Anterior cingulate cortex (tissue), 58 donors: ENCODE results near the gene HSDL1.

Experiments used
- DNase-seq, 58 donors: peaks; one replicate each; lab custom pipeline; 2025; lab: John Stamatoyannopoulos, UW

HSDL1 gene

DNA sequence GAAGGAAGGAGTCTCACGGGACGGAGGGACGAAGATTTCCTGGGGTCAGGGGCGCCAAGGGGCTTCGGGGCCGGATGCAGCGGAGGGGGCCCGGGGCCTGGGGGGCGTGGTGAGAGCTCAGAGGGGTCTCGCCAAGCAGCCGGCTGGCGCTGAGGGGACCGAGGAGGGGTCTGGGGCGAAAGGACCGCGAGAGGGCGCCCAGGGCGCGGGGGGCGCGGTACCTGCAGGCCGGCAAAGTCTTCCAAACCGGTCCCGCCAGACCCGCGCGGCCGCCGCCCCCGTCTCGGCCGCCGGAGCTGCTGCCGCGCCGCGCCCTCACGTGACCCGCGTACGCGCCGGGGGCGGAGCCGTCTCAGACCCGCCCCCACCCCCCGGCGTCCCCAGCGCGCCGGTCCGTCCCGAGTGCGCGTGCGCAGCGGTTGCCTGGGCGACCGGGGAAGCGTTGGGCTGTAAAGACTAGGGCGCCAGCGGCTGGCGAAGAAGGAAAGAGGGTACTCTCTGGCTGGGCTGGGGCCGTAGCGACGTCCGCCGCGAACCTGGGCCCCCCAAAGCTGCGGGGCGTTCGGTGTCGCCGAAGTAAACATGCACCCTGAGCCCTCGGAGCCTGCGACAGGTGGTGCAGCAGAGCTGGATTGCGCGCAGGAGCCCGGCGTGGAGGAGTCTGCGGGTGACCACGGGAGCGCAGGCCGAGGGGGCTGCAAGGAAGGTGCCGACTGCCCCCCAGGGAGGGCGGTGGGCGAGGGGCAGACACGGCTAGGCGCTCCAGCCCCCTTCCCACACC is at the start of gene HSDL1, which contains the start of gene DNAAF1:
Gene HSDL1 (minus strand): TSS at position 319 of the 781 bp plus-strand sequence. CDS start 13,856 bp downstream, outside the sequence.
Gene DNAAF1 (plus strand): TSS at position 450 of the 781 bp plus-strand sequence. CDS start 133 bp downstream, at position 583.
- DNase-seq = peak; percentile 44 to 94 (median 85)

DNA sequence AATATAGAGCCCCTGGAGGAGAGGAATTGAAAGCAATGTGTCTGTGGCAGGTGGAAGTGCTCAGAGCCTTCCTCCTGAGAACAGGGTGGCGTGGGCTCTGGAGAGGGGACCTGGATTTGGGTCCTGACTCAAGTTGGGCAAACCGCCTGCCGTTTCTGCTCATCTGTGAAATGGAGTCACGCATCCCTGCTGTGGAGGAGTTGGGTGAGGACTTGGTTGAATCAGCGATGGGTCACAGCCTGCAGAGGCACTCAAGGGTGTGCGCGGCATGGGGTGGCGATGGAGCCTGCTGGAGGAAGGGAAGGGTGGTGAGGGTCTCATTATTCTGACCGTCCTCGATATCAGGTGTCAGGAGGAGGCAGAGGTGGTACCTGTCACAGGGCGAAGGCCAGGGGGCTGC is 49.0 kb upstream of the HSDL1 start:
- DNase-seq = no peak

DNA sequence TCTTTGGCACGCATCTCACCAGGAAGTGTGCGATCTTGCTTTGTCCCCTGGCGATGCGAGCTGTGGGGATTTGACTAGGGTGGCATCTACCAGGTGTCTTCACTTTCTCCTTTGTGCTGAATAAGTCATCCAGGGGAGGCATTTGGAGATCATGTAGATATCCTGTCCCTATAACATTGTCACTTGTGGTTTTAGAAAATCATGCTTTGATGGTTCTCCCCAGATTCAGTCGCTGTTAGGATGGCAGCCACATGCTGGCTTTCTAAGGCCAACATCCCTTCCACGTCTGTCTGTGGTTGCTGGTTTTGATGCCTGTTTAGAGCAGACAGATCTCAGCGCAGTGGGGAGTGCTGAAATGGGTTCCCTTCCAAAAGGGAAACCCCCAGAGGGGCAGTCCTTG is 48.5 kb upstream of the HSDL1 start:
- no peak for DNase-seq

DNA sequence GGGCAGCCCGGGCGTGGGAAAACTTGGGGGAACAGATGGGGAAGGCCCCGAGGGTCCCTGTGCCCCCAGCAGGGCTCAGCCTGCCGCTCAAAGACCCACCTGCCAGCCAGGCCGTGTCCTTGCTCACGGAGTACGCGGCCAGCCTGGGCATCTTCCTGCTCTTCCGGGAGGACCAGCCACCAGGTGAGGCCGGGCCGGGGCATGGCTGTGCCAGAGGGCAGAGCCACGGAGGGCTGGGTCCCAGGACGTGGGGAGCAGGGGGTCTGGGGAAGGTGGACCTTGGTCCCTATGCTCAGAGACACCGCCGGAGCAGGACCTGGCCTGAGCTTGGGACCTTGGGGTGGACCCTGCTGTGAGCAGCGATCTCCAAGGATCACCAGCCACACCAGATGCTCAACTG is 46.5 kb upstream of the HSDL1 start:
- no peak for DNase-seq

DNA sequence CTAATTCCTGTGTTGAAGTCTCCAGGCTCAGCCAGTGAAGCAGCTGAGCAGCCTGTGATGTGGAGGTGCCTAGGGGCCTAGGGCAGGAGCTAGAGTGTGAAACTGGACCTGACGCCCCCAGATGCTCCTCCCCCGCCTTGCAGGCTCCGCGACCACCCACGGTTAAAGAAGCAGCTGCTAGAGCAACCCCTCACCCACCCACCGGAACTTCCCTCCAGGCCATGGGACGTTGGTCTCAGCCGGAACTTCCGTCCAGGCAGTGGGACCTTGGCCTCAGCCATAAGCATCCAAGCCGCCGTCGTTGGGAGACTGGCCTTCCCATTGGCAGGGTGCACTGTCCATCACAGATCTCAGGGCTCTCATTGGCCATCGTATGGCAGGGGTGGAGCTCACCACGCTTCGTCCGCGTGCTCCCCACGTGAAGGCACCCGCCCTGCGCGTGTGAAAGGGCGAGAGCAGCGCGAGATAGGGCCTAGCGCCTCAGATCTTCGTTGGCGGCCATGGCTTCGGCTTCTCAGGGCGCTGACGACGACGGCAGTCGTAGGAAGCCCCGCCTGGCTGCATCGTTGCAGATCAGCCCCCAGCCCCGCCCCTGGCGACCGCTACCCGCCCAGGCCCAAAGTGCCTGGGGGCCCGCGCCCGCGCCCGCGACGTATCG is 45.9 kb upstream of the HSDL1 start, which contains the start of gene ADAD2:
Gene ADAD2 (plus strand): TSS at position 427 of the 658 bp plus-strand sequence. CDS start 74 bp downstream, at position 501.
- DNase-seq = no peak

DNA sequence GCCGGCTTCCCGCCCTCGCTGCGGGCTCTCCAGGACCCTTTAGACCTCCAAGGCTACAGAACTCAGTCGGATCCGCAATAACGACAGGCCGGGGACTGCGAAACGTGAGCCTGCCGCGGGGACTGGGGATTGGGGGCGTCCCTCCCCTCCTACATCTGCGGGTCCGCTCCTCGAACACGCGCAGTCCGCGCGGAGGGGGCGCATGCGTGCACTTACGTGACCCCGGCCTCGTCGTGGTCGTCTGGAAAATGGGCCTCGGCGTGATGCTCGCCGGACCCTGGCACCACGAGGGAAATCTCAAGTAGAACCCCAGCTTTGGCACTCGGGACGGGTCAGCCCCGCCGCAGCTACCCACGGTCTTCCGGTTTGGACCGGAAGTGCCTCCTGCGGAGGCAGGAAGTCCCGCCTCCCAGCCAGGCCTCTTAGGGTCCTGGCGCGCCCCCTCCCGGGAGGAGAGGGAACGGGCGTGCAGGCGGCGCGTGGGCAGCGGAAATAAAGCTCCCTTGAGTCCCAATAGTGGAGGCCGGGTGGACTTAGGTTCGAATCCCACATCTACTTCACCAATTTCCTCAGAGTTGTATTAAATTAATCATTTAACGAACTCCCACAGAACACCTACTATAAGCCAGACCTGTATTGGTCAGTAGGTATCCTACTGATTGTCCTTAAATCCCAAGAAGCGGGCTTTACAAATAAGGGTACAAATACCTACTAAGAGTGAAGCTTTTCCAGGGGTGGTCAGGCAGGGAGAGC is 41.9 kb upstream of the HSDL1 start, which contains the start of gene TAF1C:
Gene TAF1C (minus strand): TSS at position 373 of the 753 bp plus-strand sequence. CDS start 2,069 bp downstream, outside the sequence.
- DNase-seq = peak; percentile 31 to 93 (median 84)

DNA sequence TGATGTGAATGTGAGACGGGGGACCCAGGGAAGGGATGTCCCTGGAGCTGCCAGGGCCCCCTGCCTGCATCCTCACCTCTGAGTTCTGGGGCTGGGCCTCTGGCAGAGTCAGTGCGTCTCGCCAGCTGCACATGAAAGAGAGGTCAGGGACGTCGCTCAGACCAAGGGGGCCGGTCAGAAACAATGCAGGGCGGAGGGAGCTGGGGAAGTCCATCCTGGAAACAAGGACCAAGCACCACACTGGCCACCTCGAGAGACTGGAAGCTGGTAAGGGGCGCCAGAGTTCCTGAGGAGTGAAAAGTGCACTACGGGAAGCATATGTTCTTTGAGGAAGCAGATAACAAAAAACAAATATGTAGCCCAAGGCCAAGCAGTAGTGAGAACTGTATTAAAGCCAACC is 39.8 kb upstream of the HSDL1 start:
- no peak for DNase-seq

DNA sequence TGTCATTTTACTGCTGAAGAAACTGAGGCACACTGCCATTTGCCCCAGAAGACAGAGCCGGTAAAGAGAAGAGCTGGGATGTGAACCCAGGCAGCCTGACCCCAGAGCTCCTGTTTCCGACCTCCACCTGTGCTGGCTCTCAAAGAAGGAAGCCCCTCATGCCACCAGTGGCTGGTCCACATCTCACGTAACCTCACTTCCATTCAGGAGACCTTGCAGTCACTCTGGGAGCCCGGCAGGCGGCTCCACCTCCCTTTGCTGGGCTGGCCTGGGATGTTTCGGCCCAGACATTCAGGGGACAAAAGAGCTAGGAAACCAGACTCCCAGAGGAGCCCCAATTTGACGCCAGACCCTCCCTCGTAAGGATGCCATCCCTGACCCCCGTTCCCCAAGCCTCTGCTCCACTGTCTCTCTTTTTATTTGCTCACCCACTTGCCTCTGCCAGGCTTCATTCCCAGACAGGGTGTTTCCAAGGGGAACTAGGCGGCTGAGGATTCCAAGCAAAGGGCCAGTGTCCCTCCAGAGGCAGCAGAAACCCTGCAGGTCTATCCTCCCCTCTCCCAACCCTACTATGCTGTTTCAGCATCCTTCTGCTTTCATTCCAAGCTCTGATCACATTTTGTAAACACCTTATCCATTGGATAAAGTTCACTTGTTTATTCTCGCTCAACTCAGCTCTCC is 39.1 kb upstream of the HSDL1 start:
- DNase-seq = peak in 1 of 58 donors; percentile 48

DNA sequence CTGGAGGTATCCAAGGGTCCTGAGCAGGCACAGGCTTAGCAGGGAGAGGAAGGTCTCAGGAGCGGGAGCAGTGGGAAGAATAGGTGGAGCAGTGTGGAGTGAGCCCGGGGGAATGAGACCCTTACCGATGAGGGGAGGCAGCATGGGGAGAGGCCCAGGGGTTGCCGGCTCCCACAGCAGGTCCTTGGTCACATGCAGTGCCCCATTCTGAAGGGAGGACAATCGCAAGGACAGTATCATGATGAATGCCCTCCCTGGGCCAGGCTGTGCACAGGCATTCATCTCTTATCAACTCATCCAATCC is 38.5 kb upstream of the HSDL1 start:
- no peak for DNase-seq

DNA sequence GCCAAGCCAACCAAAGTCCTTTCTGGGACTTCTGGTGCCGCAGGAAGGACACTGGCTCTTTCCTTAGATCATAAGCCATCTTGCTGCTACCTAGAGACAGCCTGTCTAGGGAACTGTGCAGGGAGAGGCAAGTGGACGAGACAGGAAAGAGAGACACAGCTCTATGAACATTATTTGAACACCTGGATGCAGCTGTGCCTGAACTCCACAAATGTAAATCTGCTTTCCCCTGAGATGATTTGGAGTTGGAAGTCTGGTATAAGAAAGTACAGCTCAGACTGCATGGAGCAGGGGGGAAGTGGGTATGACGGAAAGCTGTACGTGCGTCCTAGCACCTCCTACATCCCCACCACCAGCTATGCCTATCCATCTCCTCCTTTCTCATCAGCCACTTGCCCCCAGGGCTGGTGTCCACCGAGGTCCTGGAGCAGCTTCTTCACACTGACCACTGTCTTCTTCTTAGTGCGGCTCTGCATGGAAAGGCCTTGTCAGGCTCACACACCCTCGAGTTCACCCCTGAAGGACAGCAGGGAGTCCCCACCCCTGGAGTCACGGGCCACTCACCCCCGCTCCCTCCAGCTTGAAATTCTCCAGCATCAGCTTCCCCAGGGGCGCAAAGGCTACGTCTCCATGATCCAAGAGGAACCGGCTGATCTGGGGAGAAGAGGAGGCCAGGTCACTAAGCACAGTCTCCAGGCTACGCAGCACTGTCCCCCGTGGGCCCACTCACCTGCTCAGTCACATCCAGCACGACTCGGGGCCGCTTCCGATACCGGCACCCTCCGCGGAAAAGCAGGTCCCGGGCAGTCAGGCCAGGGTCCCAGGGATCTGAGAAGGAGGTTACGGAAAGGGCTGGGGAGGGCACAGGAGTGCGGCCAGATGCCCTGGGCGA is 37.9 kb upstream of the HSDL1 start:
- DNase-seq = no peak

DNA sequence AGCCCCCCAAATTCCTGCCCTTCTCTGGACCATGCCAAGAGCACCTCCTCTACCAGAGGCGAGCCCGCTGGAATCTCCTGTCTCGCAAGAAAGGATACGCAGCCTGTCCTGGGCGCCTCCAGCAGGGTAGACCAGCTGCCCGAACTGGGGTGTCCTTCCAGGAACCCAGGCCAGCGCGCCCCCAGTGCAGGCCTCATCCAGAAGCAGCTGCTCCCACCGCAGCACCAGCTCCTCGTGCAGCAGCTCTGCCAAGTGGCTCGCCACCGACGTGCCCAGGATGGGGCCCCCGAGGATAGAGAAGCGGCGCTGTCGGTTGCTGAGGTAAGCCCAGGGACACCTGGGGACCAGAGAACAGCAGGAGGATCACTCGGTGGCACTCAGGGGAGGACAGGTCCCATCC is 37.1 kb upstream of the HSDL1 start:
- DNase-seq = no peak

DNA sequence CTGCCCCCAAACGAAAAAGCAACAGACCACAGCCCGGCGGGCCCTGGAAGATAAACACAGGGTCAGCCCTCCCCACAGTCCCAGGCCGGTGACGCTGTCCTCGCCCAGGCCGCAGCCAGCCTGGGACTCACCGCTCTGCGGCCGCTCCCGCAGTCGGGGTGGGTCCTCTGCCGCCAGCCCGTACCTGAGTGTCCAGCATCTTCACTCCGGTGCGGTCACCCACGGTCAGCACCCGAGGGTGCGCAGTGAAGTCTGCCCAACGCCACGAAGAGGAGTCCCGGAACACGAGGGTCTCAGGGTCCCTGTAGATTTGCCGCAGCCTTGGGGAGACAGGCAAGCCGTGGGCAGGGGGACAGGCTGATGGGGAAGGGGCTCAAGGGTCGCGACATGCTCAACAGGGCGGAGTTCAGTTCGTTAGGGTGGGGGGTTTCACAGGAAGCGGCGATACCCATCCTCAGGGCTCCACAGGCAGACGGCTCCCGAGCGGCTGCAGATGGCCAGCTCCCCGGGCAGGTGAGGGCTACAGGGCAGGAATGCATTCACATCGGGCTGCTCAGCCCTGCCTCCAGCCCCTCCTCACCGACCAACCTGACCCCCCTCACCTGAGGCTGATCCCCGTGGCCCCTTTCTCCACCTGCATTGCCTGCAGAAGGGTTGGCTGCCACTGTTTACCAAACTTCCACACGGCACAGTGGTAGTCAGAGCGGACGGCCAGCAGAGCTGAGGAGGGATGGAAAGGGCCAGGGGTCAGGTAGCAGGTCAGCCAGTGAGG is 36.4 kb upstream of the HSDL1 start:
- no peak for DNase-seq

DNA sequence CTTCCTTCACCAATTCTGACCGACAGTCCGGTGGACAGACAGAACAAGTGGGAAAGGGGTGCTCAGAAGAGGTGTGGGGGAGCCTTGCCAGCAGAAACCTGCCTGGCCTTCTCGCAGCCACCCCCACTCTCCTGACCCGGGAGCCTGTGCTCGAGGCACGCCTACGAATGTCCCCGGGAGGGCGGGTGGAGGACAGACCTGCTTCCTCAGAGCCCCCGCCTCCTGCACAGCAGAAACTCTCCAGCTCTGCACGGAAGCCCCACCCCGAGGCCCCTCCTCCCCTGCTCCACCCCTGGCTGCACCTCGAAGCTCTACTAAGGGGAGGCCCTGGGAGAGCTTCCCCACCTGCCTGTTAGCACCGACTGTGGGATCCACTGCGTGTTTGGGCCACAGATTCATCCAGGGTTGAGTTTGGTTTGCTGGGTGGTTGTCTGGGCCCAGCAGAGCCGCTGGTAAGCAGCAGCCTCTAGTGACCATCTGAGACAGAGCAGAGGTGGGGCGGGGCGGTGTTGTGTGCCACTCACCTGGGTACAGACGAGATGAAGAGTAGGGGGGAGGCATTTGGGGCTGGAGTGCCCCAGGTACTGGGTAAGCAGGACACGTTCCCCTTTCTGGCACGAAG is 35.7 kb upstream of the HSDL1 start:
- no peak for DNase-seq

DNA sequence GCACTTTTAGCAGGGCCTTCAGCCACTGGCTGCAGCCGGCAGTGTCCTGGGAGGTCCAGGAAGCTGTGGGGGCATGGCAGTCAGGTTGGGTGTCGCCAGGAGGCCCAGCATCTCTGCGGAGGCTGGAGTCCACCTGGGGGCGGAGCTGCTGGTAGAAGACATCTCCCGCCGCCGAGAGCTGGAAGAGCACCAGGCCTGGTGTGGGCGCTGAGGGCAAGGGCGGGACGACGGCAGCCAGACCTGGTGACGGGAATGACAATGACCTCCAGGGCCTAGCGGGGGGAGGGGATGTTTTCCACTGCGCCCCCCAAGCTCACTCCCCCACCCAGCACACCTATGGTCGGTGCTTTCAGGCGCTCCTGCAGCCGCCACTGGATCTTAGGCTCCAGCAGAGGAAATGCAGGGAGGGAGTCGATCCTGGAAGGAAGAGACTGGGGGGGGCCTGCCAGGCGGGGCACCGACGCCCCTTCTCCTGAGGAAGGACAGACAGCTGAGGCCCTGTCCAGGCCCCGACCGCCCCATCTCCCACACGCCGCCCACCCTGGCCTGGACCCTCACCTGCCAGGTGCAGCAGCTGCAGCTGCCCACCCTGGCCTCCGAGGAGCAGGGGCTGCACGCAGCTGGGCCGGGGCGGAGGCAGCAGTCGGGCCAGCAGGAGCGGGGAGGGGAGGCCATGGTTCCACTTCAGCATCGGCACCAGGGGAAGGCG is 34.8 kb upstream of the HSDL1 start:
- no peak for DNase-seq

DNA sequence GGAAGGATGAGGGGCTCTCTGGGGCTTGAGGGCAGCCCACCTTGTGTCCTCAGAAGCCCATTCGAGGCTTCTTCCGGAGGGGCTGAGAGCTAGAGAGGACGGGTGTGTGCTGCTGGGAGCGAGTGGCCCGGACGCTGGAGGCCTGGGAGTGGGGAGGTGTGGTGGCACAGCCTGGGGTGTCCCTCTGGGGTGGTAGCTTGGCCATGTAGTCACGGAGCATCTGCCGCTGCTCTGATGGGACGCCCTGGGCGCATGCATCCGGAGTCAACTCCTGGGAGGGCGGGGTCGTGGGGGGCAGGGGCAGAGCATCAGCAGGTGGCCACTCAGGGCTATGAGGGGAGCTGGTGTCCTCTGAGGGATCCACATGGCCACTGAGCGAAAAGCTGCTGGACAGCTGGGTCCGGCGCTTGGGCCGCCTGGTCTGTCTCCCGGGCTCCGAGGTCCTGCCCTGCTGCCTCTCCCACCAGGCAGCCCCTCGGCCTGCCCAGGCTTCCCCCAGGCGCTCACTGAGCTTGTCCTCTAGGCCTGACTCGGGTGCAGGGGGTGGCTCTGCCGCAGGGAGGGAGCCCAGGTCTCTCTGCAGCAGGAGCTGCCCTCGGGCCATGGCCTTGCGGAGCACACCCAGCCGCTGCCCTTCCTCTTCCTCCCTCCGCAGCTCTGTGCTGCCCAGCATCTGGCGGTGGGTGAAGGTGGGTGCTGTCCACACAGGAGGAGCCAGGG is 34.1 kb upstream of the HSDL1 start:
- DNase-seq = no peak

DNA sequence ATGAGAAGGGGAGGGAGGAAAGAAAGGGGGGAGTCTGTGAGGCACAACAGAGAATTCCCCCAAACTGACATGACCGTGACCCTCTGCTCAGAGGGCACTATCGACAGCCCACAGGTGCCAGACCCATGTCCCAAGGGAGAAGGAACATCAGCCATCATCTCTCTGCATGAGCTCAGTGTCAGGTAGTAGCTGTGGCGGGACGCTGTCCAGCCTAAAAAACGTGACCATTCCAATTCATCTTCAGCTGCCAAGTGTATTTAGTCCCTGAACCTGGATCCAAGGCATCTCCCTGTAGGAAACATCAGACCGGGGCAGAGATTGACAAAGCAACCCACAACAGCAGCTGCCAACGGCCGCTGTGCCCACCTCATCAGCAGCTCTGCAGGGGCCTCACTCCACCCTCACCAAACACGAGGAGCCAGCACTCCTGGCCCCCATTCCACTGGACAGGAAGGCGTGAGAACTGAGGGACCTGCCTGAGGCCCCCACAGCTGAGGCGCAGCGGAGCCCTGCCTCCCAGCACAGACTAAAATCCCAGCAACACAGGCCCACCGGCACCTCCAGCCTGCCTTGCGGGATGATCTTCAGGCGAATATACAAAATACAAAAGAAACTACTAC is 33.3 kb upstream of the HSDL1 start:
- DNase-seq = peak in 1 of 58 donors; percentile 30

DNA sequence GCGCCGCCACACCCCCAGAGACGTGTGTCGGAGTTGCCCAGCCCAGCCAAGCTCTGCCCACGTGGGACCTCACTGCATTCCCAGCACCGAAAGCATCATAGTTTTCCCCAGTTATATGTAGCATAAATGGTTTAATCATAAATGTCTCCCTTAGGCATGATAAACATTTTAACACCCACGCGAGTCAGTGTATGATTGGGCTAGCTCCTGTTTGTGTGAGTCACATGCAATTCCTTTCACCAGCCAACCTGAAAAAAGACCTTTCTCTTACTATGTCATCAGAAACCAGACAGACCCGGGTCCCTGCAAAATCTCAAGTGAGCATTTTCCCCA is 32.7 kb upstream of the HSDL1 start:
- DNase-seq = peak in 8 of 58 donors; percentile 8 to 47 (median 20)
